Measurements from ENCODE around the gene PDGFD.

Gene PDGFD

DNA sequence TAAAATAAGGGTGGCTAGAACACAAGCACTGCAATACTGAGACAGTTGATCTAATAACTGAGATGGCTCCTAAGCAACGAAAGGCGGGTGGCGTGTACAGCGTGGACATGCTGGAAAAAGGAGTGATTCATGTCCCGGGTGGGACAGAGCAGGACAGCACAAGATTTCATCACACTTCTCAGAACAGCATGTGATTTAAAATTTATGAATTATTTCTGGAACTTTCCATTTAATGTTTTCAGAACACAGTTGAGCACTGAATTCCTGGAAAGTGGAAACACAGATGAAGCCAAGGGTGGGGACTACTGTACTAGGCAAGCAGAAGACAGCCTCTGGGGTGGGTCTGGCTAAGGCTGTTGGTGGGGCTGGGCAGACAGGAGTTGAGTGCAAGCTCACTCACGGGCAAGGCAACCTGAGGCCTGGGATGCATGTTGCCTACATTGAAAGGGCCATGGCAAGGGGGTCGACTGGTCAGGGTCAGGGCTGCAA, 293.1 kb downstream of the PDGFD start:
- no peaks in the 10 kb centered on the region for H3K79me2 ChIP-seq (ENCODE audit: low read length)
- no peak overlapping the region for H3K4me2 ChIP-seq (ENCODE audit: low read length)

GRCh38 chr11:103867481-103867880, 296.5 kb downstream of the PDGFD start:
- no peaks in the 10 kb centered on the region for H3K36me3 ChIP-seq (replicated peaks; ENCODE audit: low read depth, low read length)
- no peak overlapping the region for H3K4me2 ChIP-seq (ENCODE audit: low read length)
- no peaks in the 10 kb centered on the region for H3K9me3 ChIP-seq (ENCODE audit: insufficient read depth, low read length)
- H4K20me1 ChIP-seq (ENCODE audit: insufficient read depth, low read length), result no peaks in the 10 kb centered on the region
- H3K27me3 ChIP-seq (ENCODE audit: low read depth, low read length), result no peaks in the 10 kb centered on the region
- H3K4me3 ChIP-seq (ENCODE audit: low read length), result no peak overlapping the region
- no peak overlapping the region for H3K9ac ChIP-seq (ENCODE audit: low read length)
- no peak overlapping the region for H2AFZ ChIP-seq (ENCODE audit: low read depth, low read length)
- H3K27ac ChIP-seq (ENCODE audit: low read length), result no peak overlapping the region
- no peak for TF ChIP-seq EZH2phosphoT487 (IDR thresholded peaks at IDR 0.05; ENCODE audit: low read depth)
- TF ChIP-seq, protein P1, sequence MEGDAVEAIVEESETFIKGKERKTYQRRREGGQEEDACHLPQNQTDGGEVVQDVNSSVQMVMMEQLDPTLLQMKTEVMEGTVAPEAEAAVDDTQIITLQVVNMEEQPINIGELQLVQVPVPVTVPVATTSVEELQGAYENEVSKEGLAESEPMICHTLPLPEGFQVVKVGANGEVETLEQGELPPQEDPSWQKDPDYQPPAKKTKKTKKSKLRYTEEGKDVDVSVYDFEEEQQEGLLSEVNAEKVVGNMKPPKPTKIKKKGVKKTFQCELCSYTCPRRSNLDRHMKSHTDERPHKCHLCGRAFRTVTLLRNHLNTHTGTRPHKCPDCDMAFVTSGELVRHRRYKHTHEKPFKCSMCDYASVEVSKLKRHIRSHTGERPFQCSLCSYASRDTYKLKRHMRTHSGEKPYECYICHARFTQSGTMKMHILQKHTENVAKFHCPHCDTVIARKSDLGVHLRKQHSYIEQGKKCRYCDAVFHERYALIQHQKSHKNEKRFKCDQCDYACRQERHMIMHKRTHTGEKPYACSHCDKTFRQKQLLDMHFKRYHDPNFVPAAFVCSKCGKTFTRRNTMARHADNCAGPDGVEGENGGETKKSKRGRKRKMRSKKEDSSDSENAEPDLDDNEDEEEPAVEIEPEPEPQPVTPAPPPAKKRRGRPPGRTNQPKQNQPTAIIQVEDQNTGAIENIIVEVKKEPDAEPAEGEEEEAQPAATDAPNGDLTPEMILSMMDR (IDR thresholded peaks at IDR 0.05; ENCODE audit: low read depth, low read length), result no peak
- peaks cover 5% of the 10 kb centered on the region for H3K4me1 ChIP-seq (ENCODE audit: low read length)
- no peaks in the 10 kb centered on the region for H3K79me2 ChIP-seq (ENCODE audit: low read length)

More for the DNA sequence above, 293.1 kb downstream of the PDGFD start:
- Histone ChIP-seq H3K36me3 (replicated peaks; ENCODE audit: low read depth, low read length) (no peaks in the 10 kb centered on the region), H3K4me1 (ENCODE audit: low read length) (peaks cover under 1% of the 10 kb centered on the region; the same call in 1 of the 2 replicates), H3K9me3 (ENCODE audit: insufficient read depth, low read length) (no peaks in the 10 kb centered on the region), H3K27ac (ENCODE audit: low read length) (no peak overlapping the region), H3K27me3 (ENCODE audit: low read depth, low read length) (no peaks in the 10 kb centered on the region), H4K20me1 (ENCODE audit: insufficient read depth, low read length) (no peaks in the 10 kb centered on the region), H3K9ac (ENCODE audit: low read length) (no peak overlapping the region), H3K4me3 (ENCODE audit: low read length) (no peak overlapping the region), H2AFZ (ENCODE audit: low read depth, low read length) (no peak overlapping the region)
- no peak for TF ChIP-seq EZH2phosphoT487 (IDR thresholded peaks at IDR 0.05; ENCODE audit: low read depth)
- TF ChIP-seq, protein P1 (IDR thresholded peaks at IDR 0.05; ENCODE audit: low read depth, low read length), result no peak

DNA sequence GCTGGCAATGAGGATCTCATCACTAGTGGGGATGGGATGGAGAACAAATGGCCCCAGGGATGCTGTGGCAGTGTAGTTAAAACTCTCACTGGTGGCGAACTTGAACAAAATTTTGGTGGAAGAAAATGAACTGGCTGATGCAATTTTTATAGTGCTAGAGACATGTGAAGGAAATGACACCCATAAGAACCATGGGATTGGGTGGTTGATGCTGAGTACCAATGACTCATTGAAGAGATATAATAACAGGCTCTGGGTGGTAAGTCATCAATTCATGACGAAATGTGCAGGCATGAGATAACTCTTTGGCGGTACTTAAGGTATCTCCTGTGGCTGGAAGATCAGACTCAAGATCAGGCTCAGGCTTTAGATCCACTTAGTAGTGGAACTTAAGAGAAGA, 300.4 kb downstream of the PDGFD start:
- Histone ChIP-seq H3K4me3 (ENCODE audit: low read length) (no peak overlapping the region), H4K20me1 (ENCODE audit: insufficient read depth, low read length) (no peaks in the 10 kb centered on the region), H3K9ac (ENCODE audit: low read length) (no peak overlapping the region), H3K79me2 (ENCODE audit: low read length) (no peaks in the 10 kb centered on the region), H3K27me3 (ENCODE audit: low read depth, low read length) (0 out of 2 replicates have a peak, but pooled peaks cover 6% of the 10 kb centered on the region), H3K4me1 (ENCODE audit: low read length) (peaks cover 11% of the 10 kb centered on the region), H2AFZ (ENCODE audit: low read depth, low read length) (no peak overlapping the region), H3K9me3 (ENCODE audit: insufficient read depth, low read length) (no peaks in the 10 kb centered on the region), H3K27ac (ENCODE audit: low read length) (no peak overlapping the region), H3K36me3 (replicated peaks; ENCODE audit: low read depth, low read length) (no peaks in the 10 kb centered on the region), H3K4me2 (ENCODE audit: low read length) (no peak overlapping the region)
- TF ChIP-seq EZH2phosphoT487 (IDR thresholded peaks at IDR 0.05; ENCODE audit: low read depth), result no peak
- TF ChIP-seq, protein P1 (IDR thresholded peaks at IDR 0.05; ENCODE audit: low read depth, low read length), result no peak

DNA sequence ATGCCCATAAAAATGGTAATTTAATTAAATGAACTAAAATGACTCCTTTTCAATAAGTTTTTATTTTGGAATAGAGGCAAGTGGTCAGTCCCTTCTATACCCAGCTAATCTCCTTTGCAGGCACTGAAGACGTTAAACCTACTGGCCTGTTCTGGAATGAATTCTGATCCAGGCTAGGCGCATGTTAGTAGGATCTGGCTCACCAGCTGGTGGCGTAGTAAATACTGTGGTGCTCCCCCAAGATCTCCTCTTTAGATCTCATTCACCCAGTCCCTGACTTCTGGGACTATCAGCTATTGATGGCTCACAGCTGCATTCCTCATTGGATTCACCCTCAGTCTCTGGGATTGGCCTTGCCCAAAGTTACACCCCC, 301.2 kb downstream of the PDGFD start:
- H3K4me1 ChIP-seq (ENCODE audit: low read length), result peaks cover 11% of the 10 kb centered on the region
- H3K27me3 ChIP-seq (ENCODE audit: low read depth, low read length), result 0 out of 2 replicates have a peak, but pooled peaks cover 6% of the 10 kb centered on the region
- no peak overlapping the region for H3K9ac ChIP-seq (ENCODE audit: low read length)
- H3K4me2 ChIP-seq (ENCODE audit: low read length), result peak overlapping the region; percentile 71
- H3K36me3 ChIP-seq (replicated peaks; ENCODE audit: low read depth, low read length), result no peaks in the 10 kb centered on the region
- no peak overlapping the region for H3K4me3 ChIP-seq (ENCODE audit: low read length)
- H3K27ac ChIP-seq (ENCODE audit: low read length), result no peak overlapping the region
- no peak for TF ChIP-seq EZH2phosphoT487 (IDR thresholded peaks at IDR 0.05; ENCODE audit: low read depth)
- TF ChIP-seq, protein P1 (IDR thresholded peaks at IDR 0.05; ENCODE audit: low read depth, low read length), result no peak
- no peaks in the 10 kb centered on the region for H3K79me2 ChIP-seq (ENCODE audit: low read length)
- H2AFZ ChIP-seq (ENCODE audit: low read depth, low read length), result no peak overlapping the region
- H4K20me1 ChIP-seq (ENCODE audit: insufficient read depth, low read length), result no peaks in the 10 kb centered on the region
- no peaks in the 10 kb centered on the region for H3K9me3 ChIP-seq (ENCODE audit: insufficient read depth, low read length)

Data from OCI-LY3 (cell line).